ENCODE measurements around the gene MZB1.
"Not testable (repeated sequence)": the region's sequence is repeated elsewhere in the genome, so short reads cannot be mapped to it uniquely, and the experiment has no call there.

Gene MZB1

DNA sequence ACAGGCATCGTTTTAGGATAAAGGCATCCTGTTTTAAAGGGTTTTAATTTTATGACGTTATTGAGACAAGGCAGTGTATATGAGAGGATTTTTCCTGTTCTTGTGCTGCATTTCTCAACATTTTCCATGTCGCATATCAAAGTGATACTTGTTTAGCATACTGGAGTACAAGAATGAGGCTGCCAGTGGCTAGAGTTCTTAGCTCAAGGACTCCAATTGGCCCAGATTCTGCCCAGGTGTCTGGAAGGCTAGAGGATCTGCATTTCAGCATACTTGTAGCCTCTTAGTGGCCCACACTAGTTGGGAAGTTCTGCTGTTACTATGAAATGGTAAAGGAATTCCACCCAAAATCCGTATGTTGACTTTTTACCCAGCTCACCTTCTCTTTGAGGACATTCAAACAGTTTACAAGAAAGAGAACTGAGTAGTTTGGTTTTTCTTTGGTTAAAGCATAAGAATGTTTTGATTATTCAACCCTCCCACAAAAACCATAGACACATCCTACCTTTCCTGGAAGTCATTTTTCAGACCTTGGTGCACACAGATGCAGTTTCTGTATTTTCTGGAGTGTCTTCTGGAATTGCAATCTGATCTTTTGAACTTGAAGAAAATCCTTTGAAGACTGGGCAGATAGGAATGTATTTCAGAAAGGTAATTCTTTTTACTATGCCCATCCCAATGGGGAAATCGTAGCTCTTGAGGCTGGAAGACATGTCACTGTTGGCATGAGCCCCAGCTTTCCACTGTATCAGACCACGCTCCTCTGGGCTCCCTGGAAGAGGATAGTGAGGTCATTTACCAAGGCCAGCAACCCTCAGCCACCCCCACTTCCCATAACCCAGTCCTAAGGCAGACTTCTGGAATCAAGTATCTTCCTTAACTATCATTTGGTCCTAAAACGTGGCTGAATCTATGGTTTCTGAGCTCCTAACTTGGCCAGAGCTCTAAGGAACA lies 18.0 kb downstream of the MZB1 start:
- no peak for DNase-seq

DNA sequence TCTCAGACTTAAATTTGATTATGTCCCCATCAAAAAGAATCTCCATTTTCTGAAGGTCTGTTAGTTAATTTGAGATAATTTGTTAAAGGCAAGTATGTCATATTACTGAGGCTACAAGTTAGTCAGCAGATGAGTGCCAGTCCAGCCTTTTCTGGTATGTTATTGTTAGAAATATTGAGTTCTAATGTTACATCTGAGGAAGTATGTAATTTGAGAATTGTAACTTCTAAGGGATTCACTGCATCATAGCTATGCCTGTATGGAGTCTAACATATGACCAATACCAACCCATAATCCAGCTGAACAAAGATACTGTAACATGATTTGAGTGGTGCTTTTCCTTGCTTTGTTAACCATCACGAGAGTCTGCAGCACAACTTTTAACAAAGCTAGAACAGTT lies 20.5 kb downstream of the MZB1 start:
- DNase-seq: no peak

DNA sequence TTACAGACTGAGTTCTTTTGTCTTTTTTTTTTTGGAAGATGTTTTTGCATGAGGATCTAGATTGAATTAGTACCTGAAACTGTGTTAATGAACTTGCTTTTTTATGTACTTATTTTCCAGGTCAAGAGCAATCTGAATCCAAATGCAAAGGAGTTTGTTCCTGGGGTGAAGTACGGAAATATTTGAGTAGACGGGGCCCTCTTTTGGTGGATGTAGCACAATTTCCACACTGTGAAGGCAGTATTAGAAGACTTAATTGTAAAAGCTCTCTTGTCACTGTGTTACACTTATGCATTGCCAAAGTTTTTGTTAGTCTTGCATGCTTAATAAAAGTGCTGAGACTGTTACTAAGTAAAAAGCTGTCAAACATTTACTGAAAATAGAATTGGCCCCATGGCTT lies 21.1 kb downstream of the MZB1 start:
- DNase-seq: no peak

DNA sequence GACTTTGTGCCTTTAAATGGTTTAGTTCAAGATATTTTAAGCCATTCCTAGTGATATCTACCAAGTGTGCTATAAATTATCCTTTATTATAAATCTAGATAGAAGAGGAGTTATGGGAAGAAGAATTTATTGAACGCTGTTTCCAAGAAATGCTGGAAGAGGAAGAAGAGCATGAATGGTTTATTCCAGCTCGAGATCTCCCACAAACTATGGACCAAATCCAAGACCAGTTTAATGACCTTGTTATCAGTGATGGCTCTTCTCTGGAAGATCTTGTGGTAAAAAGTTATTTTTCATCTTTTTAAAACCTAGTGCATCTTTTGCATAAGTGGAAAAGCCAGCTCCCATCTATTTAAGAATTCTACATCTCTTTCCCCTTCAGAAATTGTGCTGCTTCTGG lies 25.2 kb downstream of the MZB1 start:
- DNase-seq: no peak

DNA sequence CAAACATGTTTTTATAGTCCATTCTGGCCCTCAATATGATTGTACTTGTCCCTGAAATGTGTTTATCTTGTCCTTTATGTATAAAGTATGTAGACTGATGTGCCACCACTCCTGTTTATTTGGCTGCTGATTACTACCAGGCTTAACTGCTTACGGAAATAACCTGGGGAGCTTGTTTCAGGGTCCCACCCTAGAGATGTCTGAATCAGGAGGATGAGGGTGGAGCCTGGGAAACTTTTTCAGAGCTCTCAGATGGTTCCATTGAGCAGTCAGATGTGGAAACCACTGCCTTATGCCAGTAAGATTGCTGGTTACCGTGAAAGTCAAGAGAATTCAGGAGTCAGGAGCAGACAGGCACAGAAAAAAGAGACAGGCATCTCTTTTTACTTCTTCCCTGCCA lies 25.8 kb downstream of the MZB1 start:
- no peak for DNase-seq

DNA sequence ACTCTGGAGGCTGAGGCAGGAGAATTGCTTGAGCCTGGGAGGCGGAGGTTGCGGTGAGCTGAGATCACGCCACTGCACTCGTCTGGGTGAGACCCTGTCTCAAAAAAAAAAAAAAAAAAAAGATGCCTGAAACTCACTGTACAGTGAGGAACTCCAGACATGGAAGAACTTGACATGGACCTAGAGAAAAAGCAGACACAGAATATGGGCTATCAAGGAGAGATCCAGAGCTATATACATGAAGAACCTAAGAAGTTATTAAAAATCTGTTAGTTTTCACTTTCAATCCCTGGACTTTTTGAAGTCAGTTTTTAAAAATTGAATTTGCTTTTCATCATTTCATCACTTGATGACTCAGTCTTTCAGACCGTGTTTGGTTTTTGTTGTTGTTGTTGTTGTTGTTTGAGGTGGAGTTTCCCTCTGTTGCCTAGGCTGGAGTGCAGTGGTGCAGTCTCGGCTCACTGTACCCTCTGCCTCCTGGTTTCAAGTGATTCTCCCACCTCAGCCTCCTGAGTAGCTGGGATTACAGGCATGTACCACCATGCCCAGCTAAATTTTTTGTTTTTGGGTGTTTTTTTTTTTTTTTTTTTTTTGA lies 27.8 kb downstream of the MZB1 start:
- DNase-seq: no peak

DNA sequence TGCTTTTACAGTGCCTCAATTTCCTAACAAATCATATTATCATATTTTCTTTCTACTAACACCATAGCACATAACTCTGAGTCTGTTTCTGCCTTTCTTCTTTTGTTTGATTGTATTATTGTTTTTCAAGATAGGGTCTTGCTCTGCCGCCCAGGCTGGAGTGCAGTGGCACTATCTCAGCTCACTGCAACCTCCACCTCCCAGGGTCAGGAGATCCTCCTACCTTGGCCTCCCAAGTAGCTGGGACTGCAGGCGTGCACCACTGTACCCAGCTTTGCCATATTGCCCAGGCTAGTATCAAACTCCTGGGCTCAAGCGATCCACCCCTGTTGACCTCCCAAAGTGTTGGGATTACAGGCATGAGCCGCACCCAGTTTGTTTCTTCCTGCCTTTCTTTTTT lies 29.3 kb downstream of the MZB1 start:
- no peak for DNase-seq

DNA sequence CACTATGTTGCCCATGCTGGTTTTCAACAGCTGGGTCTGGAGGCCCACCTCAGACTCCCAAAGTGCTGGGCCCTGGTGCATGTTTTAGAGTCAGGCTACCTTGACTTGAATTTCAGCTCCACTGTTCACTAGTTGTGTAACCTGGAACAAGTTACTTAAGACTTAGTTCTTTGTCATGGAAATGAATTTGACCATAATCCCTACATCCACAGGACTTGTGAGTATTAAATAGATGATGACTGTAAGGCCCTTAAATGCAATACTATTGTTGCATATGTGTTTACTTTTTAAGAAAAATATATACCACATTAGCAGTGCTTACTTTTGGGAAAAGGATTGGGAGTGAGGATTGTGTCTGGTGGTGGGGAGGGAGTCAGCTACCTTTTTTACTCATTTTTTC lies 31.6 kb downstream of the MZB1 start:
- DNase-seq: no peak

DNA sequence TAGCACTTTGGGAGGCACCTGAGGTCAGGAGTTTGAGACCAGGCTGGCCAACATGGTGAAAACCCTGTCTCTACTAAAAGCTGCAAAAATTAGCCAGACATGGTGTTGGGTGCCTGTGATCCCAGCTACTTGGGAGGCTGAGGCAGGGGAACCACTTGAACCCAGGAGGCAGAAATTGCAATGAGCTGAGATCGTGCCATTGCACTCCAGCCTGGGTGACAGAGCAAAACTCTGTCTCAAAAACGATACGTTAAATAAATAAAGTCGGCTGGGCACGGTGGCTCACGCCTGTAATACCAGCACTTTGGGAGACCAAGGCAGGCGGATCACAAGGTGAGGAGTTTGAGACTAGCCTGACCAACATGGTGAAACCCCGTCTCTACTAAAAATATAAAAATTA lies 33.8 kb downstream of the MZB1 start:
- DNase-seq: not testable (repeated sequence)

DNA sequence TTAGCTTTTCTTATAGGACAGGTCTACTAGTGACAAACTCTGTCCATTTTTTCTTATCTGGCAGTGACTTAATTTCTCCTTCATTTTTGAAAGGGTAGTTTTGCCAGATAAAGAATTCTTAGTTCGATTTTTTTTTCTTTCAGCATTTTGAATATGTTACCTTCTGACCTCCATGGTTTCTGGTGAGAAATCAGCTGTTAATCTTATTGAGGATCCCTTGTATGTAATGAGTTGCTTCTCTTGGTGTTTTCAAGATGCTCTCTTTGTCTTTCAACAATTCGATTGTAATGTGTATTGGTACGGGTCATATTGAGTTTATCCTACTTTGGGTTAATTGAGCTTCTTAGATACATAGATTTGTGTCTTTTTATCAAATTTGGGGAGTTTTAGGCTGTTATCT lies 35.5 kb downstream of the MZB1 start:
- DNase-seq: no peak

DNA sequence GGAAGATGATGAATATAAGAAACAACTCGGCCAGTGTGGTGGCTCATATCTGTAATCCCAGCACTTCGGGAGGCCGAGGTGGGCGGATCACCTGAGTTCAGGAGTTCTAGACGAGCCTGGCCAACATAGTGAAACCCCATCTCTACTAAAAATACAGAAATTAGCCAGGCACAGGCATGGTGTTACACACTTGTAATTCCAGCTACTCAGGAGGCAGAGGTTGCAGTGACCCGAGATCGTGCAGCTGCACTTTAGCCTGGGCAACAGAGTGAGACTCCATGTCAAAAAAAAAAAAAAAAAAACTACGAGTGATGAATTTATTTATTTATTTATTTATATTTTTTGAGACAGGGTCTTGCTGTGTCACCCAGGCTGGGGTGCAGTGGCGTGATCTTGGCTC lies 41.9 kb downstream of the MZB1 start:
- DNase-seq: not testable (repeated sequence)

DNA sequence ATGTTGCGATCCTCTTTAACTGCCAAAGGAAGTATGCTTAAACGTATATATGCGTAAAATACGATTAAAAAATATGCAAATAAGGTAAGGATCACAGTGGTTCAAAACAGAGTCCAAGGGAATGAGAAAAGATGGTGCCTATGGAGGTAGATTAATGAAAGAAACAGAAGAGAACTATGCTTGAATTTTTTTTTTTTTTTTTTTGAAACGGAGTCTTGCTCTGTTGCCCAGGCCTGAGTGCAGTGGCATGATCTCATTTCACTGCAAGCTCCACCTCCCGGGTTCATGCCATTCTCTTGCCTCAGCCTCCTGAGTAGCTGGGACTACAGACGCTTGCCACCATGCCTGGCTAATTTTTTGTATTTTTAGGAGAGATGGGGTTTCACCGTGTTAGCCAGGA lies 44.3 kb downstream of the MZB1 start:
- DNase-seq: not testable (repeated sequence)

DNA sequence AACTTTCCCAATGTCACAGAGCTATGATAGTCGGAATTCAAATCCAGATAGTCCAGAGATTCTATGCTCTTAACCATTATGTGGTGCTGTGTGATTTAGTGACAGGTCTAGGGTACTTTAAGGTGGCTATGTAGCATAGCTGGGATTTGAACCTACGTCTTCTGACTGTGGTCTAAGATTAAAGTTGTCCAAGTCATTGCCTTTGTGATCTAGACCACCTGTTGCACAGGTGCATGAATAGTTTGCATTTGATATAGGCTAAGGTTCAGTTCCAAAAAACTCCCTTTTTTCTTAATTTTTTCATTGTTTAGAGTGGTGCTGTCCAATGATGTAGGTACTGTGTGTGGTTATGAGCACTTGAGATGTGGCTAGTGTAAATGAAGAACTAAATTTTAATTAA lies 45.5 kb downstream of the MZB1 start:
- no peak for DNase-seq

DNA sequence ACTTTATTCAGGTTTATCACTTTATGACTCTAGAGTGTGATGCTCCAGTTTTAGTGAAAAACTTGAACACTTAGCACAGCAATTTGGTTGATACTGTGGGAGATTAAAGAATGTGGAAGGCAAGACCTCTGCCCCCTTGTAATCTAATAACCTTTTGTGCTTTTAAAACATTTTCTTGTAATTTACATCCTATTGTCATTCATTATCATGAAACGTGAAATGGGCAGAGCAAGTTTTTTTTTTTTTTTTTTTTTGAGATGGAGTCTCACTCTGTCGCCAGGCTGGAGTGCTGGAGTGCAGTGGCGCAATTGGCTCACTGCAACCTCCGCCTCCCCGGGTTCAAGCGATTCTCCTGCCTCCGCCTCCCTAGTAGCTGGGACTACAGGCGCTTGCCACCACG lies 46.2 kb downstream of the MZB1 start:
- no peak for DNase-seq

DNA sequence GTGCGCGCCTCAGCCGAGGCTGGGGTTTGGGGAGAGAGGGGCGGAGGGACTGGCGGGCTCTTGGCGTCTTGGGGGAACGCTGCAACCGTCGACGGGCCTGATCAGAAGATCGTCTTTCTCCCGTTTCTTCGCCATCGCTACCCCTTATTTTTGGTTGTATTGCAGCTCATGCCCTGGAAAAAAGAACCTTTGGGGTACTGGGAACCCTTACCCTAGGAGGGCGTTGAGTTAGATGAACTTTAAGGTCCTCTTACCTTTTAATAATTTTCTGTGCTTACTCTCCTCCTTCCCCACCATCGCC lies 47.3 kb downstream of the MZB1 start:
- no peak for DNase-seq

DNA sequence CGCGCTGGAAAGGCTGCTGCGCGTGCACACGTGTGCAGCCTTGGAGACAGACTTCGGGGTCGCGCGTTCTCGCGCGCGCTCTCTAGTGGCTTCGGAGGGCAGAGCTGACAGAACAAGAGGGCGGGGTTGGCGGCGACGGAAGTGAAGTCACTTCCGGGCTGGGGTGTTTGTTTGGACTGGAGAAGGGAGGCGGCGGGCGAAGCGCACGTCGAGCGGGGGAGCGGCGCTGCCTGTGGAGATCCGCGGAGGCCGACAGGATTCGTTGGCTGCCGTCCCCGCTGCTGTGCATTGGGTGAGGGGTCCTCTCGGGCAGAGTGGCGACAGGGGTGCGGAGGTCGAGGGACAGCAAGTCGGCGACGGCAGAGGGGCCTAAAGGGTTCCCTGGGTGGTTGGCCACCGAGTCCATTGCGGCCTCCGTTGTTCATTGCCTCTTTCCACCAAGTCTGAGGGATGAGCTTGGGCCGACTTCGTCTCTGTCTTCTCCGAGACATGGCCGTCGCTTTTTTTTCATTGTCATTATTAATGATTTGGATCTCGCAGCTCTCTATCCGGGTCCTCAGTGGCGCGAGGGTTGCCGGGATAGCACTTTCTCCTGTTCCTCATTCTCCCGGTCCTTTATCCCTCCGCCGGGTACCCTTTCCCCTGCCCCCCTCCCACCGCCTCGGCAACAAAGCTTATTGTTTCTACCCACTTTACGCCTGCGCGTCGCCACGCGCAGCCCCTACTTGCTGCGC lies 47.9 kb downstream of the MZB1 start, which contains the start of gene PAIP2:
Gene PAIP2 (plus strand): TSS at position 166 of the 734 bp plus-strand sequence. CDS start 21,931 bp downstream, outside the sequence.
- peak; percentile 95 for DNase-seq

DNA sequence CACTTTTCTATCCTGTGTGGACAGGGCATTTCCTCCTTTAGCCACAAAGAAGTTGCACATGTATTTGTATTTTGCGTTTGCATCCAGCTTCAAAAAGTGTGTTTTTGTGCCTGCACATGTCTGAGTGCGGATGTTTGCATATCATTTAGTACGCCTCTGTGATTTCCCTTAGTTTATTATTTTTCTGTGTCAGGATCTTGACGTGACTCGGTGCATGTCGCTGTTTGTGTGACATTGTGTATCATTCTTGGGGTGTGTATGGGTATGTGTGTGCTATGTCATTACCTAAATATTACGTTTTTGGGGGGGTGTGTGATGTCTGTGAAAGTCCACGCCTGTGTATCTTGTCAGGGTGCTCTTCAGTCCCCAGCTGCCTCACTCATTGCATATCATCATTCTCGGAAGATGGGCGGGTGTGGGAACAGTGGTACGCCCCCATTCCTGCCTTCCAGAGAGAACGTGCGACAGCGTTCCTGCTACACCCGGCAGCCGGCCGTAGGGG lies 48.5 kb downstream of the MZB1 start:
- no peak for DNase-seq

DNA sequence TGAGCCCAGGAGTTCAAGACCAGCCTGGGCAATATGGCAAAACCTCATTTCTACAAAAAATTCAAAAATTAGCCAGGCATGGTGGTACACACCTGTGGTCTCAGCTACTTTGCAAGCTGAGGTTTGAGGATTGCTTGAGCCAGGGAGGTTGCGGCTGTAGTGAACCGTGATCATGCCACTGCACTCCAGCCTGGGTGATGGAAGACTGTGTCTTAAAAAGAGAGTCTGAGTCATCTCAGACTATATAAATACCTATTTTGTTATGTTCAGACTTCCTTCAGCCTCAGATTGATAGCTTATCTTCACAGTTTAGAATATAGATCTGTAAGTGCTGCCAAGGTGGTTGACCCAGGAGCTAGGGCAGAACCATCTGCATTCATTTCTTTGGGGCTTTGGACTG lies 49.7 kb downstream of the MZB1 start:
- DNase-seq: no peak

Measured in DMS 273 treated with DMSO at 0.1 percent for 48 hours (cell line).